Cardiac muscle cell (in vitro differentiated cells and primary cell): ENCODE data around the gene LRRC7. TPM values are rescaled to one million over a fixed set of nuclear protein-coding genes. Genes with fewer than 3 reads are reported as not detected.

ENCODE experiments used
- DNase-seq, 2 donors: peaks; one replicate each; pipeline versions ENCODE4 v3.0.0 to v3.0.0-alpha.2; 2010 to 2017; ENCODE audit warnings: low read depth in 1 of 2, low spot score in 1 of 2
- H3K27ac ChIP-seq: fragments of 200-600 bp; sonication (generic); 2 replicates; pipeline ENCODE4 v1.5.1; 2016
- H3K27me3 ChIP-seq: fragments of 200-600 bp; sonication (generic); 2 replicates; pipeline ENCODE4 v1.6.0; 2016; ENCODE audit warnings: control low read depth
- H3K36me3 ChIP-seq: fragments of 200-600 bp; sonication (generic); 2 replicates; pipeline ENCODE4 v1.5.1; 2016; ENCODE audit warnings: control low read depth
- H3K4me1 ChIP-seq: fragments of 200-600 bp; sonication (generic); 2 replicates; pipeline ENCODE4 v1.8.1; 2017; ENCODE audit warnings: low read depth, mild to moderate bottlenecking, mixed run types
- H3K4me3 ChIP-seq: fragments of 200-600 bp; sonication (generic); 2 replicates; pipeline ENCODE4 v1.5.1; 2016; ENCODE audit warnings: mild to moderate bottlenecking
- H3K9me3 ChIP-seq: fragments of 200-600 bp; sonication (generic); 2 replicates; pipeline ENCODE4 v1.5.1; 2017; ENCODE audit warnings: low read depth, mild to moderate bottlenecking, control low read depth
- CTCF ChIP-seq: IDR thresholded peaks from 2 replicates; pipeline ENCODE4 v1.5.1; 2012; ENCODE audit warnings: low read depth, mild to moderate bottlenecking, low read length
- polyA plus RNA-seq: library from polyadenylated mRNA; unstranded; fragments of >200 nt; fragmentation: Nextera tagmentation; extraction: Ambion mirVana; gene quantifications from 2 replicates; pipeline ENCODE4 v1.2.1, GENCODE V29; 2016
- total RNA-seq: library from RNA; depleted of rRNA; stranded (reverse); fragments of >200 nt; gene quantifications from 2 replicates; pipeline ENCODE4 v1.2.3, GENCODE V29; 2016

The LRRC7 gene
- total and polyA plus RNA-seq, 2 experiments from 2014 or later, result 0.09 TPM; not detected in 1

DNA sequence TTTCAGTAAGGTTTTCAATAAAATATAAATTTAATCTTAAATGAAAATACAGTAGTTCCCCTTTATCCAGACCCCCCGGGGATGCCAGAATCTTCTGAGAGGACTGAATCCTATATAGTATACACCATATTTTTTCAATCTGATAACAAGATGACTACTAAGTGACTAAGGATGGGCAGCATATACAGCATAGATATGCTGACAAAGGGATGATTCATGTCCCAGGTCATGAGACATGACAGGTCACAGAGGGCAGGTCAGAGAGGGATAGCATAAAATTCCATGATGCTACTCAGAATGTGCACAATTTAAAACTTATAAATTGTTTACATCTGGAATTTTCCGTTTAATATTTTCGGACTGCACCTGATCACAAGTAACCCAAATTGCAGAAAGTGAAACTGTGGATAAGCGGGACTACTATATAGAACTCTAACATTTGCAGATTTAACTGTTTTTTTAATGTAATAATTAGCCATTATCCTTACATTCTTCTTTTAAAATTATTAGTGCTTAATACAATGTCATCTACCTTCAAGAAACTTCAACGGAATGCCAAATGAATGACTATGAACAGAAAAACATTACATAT is 588.9 kb downstream of the LRRC7 start:
- Histone ChIP-seq H3K9me3 (no peaks in the 10 kb centered on the region), H3K36me3 (peaks cover 3% of the 10 kb centered on the region), H3K4me1 (no peaks in the 10 kb centered on the region), H3K4me3 (no peak overlapping the region), H3K27me3 (no peaks in the 10 kb centered on the region), H3K27ac (no peak overlapping the region)
- TF ChIP-seq CTCF, result no peak
- no peak for DNase-seq

DNA sequence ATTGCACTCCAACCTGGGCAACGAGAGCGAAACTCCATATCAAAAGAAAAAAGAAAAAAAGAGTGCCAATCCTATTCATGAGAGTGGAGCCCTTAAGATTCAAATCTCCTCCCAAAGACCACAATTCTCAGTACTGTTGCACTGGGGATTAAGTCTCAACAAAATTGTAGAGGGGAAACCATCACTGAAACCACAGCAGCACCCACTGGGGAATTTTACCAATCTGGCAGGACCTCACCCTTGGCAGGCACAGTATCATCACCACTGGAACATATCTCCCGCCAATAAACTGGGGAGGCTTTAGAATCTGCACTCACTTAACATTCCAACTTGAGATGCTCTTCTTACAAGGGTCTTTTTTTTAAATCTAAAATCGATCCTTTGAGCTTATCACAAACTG is 596.6 kb downstream of the LRRC7 start:
- Histone ChIP-seq H3K27ac (no peak overlapping the region), H3K27me3 (no peaks in the 10 kb centered on the region), H3K4me1 (no peaks in the 10 kb centered on the region), H3K4me3 (no peak overlapping the region), H3K36me3 (no peaks in the 10 kb centered on the region), H3K9me3 (no peaks in the 10 kb centered on the region)
- no peak for DNase-seq
- no peak for TF ChIP-seq CTCF

GRCh38 chr1:70168283-70168682 is 600.6 kb downstream of the LRRC7 start:
- Histone ChIP-seq H3K9me3 (no peaks in the 10 kb centered on the region), H3K4me3 (no peak overlapping the region), H3K36me3 (peaks cover 5% of the 10 kb centered on the region), H3K27me3 (no peaks in the 10 kb centered on the region), H3K4me1 (no peaks in the 10 kb centered on the region), H3K27ac (no peak overlapping the region)
- DNase-seq, result no peak
- no peak for TF ChIP-seq CTCF

DNA sequence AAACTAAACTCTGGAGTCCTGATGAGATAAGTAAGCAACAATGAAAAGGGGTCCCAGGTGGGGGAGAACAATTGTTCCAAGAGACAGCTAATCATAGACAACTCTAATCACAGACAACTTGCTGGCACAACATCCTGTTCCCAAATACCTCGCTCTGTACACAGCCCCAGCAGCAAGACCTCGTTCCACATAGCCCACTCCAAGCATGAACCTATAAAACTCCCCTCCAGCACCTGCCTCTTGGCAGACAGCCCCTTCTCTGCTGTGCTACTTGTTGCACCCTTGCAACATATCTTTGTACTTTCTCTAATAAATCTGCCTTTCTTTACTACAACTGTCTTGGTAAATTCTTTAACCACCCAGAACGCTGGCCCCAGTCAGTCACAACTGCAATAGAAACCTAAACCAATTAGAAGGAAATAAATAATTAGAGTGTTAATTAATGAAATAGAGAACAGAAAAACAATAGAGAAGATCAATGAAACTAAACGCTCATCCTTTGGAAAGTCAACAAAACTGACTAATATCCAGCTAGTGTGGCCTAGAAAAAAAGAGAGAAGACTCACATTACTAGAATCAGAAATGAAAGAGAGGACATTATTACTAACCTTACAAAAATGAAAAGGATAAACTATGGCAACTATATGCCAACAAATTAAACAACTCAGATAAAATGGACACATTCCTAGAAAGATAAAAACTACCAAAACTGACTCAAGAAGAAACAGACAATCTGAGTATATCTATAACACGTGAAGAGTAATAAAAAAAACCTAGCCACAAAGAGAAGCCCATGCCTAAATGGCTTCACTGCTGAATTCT is 601.5 kb downstream of the LRRC7 start:
- no peak for TF ChIP-seq CTCF
- Histone ChIP-seq H3K4me1 (no peaks in the 10 kb centered on the region), H3K27ac (no peak overlapping the region), H3K27me3 (no peaks in the 10 kb centered on the region), H3K36me3 (peaks cover 6% of the 10 kb centered on the region), H3K4me3 (no peak overlapping the region), H3K9me3 (no peaks in the 10 kb centered on the region)
- DNase-seq, result no peak

DNA sequence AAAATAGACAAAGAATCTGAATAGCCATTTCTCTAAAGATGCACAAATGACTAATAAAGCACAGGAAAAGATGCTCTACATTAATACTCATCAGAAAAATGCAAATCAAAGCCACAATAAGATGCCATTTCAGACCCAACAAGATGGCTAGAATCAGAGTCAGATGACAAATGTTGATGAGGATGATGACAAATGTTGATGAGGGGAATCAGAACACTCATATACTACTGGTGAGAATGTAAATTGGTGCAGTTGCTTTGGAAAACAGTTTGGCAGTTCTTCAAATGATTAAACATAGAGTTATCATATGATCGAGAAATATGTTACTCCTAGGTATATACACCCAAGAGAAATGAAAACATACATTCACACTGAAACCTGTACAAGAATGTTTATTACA is 603.8 kb downstream of the LRRC7 start:
- peaks cover 11% of the 10 kb centered on the region for H3K36me3 ChIP-seq
- no peak overlapping the region for H3K4me3 ChIP-seq
- no peaks in the 10 kb centered on the region for H3K4me1 ChIP-seq
- H3K9me3 ChIP-seq, result no peaks in the 10 kb centered on the region
- no peak for DNase-seq
- no peak overlapping the region for H3K27ac ChIP-seq
- no peak for TF ChIP-seq CTCF
- H3K27me3 ChIP-seq, result no peaks in the 10 kb centered on the region
